HT1080 (cell line): ENCODE measurements around the gene ZNF207. TPM values are rescaled to one million over a fixed set of nuclear protein-coding genes. Genes with fewer than 3 reads are reported as not detected.
A peak's percentile ranks its signal among the peaks of the same experiment; 100 is the strongest.
"Not testable (repeated sequence)": the region's sequence is repeated elsewhere in the genome, so short reads cannot be mapped to it uniquely, and the experiment has no call there.

Experiments
- DNase-seq: peaks from one replicate; pipeline ENCODE4 v3.0.0-alpha.2; 2015; ENCODE audit warnings: low read depth
- total RNA-seq: library from RNA; depleted of rRNA; stranded (reverse); fragments of >200 nt; shearing (Covaris generic); gene quantifications from 2 replicates; pipeline ENCODE4 v1.2.3, GENCODE V29; 2014

ZNF207 gene
- total RNA-seq, 1 experiment from 2014 or later, result 212 TPM

DNA sequence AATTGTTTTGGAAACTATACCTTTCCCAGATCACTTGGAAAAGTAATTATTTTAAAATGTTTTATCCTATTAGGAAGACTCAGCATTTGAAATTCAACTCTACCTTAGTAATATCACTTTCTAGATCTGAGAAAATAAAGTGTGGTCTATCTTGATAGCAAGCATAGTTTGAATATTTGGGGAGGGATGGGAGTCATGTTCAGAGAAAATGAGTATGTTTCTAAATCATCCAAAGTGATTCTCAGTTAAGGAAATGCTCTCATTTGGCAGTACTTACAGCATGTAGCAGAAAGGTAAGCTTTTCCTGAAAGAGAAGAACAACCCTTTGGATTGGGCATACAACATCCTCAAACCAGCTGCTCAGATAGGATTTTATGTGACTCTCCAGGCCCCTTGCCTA lies 14.9 kb upstream of the ZNF207 start:
- no peak for DNase-seq

DNA sequence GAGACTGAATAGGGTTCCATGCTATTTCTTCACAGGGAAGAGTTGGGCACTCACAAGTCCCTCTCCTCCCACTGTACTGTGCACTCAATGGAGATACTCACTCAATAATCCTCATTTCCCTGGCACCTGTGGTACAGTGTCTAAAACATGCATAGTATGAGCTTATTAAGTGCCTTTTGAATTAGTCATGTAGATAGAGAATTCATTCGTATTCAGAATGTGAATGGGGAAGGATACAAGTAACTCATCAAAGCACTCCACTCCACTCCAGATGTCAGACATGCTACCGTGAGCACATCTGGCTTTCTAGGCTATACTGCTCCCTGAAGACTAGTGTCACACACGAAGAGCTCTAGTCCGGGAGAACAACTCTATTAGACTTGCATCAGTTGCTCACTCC lies 14.3 kb upstream of the ZNF207 start:
- peak; percentile 54 for DNase-seq

DNA sequence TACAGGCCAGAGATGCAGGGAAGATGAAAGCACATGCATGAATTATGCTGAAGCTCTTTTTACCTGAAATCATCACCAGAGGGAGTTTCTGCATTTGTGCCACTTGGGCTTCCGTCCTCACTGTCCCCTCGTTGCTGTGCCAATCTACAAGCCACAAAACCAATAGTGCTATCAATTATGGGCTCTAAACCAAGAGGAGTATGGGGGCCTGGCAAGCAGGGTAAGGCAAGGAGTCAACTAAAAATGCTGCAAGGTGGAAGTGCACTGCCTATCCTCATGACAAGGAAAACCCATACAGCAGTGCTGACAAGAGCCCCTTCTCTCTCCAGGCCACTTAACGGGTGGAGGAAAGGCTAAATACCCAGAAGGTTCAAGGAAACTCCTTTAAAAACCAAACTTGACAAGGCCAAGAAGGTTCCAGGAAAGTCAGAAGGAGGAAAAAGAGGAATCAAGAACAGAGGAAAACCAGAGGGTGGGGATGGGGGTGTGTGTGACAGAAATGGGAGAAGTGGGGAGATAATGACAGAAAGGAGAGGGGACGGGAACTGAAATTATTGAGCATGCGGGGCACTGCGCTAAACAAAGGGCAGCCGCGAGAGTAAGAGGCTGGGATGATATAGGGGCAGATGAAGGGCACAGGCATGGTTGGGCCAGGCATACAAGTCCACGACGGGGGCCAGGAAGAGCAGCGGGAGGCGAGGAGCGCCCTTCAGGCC lies 8.7 kb upstream of the ZNF207 start:
- peak; percentile 28 for DNase-seq

DNA sequence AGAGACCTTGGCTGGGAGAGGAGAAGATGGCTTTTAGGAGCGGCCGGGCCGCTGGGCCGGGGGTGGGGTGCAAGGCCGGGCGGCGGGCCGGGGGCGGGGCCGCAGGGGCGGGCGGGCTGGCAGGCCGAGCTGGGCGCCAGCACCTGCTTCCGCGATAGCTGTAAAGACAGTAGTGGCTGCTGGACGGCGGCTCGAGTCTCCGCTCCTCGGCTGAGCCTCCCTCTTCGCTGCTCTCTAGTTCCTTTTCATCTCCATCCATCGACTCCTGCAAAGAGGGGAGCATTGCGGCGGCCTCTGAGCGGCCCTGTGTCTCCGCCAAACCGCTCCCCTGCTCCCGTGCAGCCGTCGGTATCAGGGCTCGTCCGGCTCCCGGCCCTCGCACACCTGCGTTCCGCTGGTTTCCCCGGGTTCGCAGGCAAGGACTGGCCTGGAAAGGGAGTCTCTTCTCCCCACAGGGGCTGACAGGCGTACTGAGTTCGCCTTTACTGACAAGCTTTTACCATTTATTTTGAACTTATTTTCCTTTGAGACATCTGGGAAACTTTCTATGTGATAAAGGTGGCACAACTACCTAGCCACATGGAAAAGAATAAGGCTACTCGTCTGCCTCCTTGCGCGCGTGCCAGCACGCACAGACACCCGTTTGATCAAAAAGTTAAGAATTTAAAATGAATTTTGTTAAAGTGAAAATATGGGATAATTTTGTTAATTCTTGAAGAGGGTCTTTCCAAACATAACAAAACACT lies 7.9 kb upstream of the ZNF207 start, which contains the start of gene C17orf75:
Gene C17orf75, minus strand, starts transcription at position 317 of the 746 bp plus-strand sequence. Its CDS starts 34 bp downstream, at position 283.
- DNase-seq, result peak; percentile 72

DNA sequence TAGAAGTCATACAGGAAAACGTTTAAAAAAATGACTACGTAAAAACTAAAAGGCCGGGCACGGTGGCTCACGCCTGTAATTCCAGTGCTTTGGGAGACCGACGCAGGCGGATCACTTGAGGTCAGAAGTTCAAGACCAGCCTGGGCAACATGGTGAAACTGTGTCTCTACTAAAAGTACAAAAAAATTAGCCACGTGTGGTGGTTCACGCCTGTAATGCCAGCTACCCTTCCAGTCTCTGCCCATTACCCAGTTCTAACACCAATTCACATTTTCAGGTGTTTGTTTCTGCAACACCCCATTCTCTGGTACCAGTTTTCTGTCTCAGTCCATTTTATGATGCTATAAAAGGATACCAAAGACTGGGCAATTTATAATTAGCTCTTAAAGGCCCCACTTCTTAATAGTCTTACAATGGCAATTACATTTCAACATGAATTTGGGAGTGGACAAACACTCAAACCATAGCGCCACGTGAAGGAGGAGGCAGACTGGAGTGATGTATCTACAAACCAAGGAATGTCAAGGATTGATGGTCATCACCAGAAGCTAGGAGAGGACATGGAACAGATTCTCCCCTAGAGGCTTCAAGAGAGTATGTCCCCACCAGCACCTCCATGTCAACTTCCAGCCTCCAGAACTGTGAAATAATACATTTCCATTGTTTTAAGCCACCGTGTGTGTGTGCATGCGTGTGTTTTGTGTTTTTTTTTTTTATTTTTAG lies 7.2 kb upstream of the ZNF207 start:
- DNase-seq, result no peak

DNA sequence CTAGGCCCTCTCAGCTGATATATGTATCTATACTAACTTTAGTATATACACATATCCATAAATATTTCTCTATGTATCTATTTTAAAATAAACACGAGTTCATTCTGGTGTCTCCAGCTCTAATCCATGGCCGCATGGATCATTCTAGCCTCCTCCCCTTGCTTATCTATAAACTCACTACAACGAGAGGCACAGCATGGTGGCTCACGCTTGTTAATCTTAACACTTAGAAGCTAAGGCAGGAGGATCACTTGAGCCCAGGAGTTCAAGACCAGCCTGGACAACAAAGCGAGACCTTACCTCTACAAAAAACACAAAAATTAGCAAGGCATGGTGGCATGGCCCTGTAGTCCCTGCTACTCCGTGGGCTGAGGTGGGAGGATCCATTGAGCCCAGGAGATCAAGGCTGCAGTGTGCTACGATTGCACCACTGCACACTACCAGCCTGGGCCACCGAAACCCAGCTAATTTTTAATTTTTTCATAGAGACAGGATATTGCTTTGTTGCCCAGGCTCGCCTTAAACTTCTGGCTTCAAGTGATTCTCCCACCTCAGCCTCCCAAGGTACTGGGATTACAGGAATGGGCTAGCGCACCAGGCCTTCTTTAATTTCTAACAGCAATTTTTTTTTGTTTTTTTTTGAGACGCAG lies 3.9 kb upstream of the ZNF207 start:
- DNase-seq, result no peak

DNA sequence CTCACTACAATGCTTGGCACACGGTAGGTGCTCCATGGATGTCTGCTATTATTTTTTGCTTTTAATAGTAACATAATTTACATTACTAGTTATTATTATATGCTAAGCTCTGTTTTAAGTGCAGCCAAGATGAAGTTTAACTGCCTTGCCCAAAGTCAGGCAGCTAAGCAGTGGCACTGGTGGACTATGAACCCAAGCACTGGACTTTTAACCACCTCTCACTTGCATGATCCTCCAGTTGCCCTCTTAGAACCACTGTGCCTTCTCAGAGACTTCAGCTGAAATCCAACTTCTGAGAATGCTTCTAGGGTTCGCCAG lies 1.5 kb upstream of the ZNF207 start:
- no peak for DNase-seq

DNA sequence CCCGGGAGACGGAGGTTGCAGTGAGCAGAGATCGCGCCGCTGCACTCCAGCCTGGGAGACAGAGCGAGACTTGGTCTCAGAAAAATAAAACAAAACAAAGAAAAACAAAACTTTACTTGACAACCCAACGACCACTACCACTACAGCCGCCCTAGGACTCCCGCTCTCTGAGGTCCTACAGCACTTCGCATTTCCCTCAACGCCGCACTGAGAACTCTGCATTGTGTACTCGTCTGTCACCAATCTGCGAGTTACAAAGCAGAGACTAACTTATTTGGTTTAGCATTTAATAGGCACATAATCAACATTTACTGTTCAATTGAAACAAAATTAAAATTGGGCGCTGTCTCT lies 479 bp upstream of the ZNF207 start:
- DNase-seq, result no peak

DNA sequence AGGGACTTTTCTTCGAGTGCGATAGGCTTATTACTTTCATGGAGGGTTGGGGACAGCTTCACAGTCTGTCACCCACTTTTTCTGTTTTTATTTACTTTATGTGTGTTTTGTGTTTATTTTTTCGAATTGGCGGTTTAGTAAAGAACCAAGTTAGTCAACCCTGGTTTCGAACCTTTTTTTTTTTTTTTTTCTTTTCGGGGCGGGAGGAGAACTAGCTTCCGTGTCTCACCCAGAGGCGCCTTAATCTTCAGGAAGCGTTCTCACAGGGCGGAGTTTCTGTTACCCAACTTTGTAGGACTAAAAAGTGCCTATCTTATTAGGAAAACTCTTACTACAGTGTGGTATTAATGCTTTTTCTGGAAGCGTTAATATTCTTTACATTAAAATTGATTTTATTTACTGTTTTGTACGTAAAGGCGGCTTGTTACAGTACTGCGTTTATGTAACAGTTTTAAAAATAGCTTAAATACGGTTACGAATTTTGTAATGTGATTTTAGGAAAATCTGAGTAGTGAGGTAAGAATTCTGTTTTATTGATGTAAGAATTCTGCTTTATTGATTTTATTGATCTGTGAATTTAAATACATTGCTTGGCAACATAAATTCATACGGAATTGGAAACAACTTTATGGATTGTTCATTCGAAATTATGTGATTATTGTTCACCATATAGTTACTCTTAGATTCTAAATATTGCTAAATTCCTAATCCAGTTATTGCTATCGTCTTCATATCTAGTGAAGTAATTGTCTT lies 885 bp downstream of the ZNF207 start:
- DNase-seq, result peak; percentile 58

DNA sequence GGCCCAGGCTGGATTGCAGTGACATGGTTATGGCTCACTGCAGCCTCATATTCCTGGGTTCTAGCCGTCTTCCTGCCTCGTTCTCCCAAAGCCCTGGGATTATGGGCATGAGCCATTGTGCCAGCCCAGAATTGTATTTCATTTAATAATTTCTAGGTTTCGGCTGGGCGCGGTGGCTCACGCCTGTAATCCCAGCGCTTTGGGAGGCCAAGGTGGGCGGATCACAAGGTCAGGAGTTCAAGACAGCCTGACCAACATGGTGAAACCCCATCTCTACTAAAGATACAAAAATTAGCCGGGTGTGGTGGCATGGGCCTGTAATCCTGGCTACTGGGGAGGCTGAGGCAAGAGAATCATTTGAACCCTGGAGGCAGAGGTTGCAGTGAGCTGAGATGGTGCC lies 2.8 kb downstream of the ZNF207 start:
- DNase-seq, result not testable (repeated sequence)

DNA sequence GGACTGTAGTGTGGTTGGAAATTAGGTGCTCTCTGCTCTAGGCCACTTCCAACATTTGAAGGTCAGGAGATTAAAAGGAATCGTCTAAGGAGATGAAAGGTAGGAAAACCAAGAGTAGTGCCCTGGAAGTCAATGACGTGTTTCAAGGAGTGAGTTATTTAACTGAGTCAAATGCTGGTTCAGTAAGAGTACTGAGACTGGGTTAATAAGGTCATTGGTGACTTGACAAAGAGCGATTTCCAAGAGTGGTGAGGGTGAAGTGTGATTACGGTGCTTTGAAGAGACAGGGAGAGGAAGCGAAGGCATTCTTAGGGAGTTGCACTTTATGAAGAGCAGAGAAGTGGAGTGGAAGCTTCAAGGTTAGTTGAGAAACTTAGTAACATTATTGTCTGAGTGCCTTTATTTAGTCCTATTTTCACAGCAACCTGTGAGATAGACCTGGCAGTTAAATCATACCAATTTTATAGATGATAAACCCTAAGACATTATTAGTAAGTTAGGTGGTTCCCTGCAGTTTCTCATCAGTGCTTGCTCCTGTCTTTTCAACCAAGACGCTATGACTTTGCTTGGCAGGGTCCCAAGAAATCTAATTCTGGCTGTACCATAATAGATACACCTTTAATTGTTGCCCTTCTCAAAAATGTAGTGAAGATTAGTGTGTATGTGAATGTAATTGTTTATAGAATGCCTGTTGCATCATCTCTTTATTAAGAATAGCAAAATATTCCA lies 5.9 kb downstream of the ZNF207 start:
- no peak for DNase-seq

DNA sequence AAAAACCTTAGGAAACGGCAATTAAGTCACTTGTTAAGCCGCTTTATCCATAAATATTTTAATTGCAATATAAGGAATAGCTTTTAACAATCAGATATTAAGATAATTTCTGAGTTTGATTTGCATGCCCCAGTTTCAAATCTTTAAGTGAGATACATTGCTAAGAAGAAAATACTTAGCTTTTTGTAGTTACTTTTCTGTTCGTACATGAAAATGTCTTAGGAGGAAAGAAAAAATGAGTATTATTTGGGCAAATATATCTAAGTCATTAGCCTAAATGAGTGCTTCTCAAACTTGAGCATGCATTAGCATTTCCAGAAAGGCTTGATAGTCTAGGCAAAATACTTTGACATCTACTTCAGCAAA lies 6.4 kb downstream of the ZNF207 start:
- no peak for DNase-seq

DNA sequence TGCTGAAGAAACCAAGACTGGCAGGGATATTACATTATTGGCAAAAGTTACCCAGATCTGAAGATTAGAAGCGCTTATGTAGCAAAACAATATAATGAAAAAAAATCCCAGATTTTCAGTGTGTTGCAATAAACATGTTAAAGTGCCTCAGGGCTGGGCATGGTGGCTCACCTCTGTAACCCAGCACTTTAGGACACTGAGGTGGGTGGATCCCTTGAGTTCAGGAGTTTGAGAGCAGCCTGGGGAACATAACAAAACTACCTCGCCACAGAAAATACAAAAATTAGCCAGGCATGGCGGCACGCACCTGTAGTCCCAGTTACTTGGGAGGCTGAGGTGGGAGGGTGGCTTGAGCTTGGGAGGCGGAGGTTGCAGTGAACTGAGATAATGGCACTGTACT lies 6.8 kb downstream of the ZNF207 start:
- DNase-seq, result no peak

DNA sequence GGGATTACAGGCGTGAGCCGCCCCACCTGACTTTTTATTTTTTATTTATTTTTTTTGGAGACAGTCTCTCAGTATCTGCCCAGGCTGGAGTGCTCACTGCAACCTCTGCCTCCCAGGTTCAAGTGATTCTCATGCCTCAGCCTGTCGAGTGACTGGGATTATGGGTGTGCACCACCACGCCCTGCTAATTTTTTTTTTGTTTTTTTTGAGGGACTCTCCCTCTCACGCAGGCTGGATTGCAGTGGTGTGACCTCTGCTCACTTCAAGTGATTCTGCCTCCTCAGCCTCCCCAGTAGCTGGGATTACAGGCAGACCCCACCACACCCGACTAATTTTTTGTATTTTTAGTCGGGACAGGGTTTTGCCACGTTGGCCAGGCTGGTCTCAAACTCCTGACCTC lies 7.7 kb downstream of the ZNF207 start:
- no peak for DNase-seq

DNA sequence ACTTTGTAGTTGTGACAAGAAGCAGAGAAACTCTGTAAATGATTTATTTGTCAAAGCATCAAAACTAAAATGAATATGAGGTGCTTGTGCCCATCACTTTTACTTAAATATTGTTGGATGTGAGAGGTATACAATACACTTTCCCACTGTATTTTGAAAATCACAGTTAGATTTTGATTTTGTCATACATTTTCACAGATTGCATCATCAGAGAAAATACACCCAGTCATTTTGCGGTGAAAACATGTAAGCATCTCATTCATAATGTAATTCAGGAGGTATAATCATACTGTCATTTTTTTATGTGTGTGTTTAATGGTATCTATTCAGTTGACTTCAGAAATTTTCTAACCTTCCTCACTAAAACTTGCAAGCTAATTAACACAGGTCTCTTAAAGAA lies 11.3 kb downstream of the ZNF207 start:
- DNase-seq, result no peak

DNA sequence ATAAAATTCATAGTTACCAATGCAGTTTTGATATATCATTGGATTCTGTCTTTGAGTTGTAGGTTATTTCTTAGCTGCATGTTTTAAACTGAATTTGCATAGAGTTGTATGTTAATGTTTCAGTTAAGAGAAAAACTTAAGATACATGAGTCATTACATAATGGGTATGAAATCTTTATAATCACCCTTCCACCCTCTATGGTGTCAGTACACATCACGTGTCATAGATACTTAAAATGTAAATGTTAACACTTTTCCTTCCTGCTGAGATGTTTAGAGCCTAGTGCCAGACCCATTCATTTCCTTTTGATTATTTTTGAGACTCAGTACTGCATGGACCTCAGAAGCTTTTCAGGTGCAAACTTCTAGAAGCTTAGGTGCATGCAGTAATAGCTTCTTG lies 20.5 kb downstream of the ZNF207 start:
- no peak for DNase-seq

DNA sequence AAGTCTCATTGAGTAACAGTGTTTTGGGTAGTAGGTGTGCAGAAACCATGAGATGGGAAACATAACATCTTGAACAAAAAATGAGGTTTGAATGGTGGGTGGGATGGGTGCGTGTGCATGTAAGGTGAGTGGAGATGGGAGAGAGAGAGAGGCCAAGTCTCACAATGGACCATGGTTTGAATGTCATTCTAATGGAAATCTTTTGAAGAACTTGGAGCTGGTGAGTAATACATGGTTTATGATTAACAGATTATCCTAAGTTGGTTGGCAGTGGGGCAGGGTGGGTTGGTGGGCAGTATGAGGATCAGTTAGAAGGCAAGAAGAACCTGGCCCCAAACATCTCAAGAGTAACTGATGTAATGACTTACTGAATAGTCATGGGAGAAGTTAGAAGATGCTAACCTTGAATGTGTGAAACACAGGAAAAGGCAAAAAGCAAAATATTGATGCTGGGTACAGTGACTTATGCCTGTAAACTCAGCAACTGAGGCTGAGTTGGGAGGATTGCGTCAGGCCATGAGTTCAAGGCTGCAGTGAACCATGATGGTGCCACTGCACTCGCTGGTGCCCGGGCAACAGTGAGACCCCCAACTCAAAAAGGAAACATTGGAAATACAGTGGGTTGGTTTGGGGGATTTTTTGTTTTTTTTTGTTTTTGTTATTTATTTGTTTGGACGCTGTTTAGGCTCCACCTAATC lies 32.7 kb downstream of the ZNF207 start:
- DNase-seq, result no peak

DNA sequence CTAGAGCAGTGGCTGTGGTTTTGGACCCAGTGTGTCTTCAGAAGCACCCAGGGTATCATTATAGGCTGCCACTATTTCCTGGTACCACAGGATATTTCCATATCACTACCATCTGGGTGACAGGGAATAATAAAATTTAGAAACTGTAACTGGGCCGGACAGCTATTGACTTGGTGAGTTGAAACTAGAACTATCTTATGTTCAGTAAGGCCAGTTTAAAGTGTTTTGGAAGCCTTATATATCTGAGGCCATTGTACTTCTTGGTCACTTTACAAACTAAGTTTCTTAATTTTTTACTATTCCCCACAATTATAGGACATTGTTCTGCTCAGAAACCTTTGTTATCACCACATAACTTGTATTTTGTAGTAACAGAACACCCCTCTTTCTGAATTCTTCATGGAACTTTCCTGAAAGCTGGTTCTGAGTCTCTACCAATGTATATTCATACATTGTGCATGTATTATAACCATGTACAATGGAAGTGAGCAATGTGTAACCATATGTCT lies 34.0 kb downstream of the ZNF207 start:
- DNase-seq, result no peak

DNA sequence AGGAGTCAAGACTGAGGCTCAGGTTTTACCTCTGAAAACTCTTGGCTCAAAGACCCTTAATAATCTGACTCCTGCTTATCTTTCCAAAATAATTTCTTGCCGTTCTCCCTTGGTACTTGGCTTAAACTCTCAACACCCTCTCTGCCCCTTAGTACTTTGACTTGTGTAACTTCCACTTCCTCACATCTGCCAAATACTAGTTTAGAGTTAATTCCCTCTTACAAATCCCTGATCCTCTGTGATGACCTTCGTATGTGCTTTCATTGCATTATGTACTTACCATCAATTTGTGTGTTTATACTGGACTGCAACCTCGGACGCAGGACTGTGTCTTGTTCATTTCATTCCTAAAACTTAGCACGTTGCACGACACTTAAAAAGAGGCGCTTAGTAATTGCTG lies 35.2 kb downstream of the ZNF207 start:
- no peak for DNase-seq

DNA sequence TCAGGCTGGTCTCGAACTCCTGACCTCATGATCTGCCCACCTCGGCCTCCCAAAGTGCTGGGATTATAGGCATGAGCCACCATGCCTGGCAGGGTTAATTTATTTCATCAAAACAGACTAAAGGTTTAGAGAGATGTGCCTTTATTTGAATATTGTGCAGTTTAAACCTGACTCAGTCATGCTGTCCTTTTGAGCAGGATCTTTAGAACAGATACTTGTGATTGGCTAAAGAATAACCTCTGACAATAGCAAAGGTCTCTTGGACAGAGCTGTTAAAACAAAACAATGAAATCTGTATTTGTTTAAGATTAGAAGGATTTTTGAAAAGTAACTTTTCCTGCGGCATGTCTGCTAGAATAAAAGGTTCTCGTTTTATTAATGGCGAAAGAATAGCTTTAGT lies 36.0 kb downstream of the ZNF207 start:
- DNase-seq, result no peak
